Kidney epithelial cell (primary cell): ENCODE data around the gene GIMAP7. TPM values are rescaled to one million over a fixed set of nuclear protein-coding genes. Genes with fewer than 3 reads are reported as not detected.

Experiments
- DNase-seq: peaks from one replicate; pipeline ENCODE4 v3.0.0-alpha.2; 2010; ENCODE audit warnings: low read depth
- H3K27me3 ChIP-seq: 2 replicates; pipeline ENCODE4 v1.6.0; 2011; ENCODE audit warnings: low read length; ENCODE audit not compliant: control insufficient read depth, insufficient read depth
- H3K36me3 ChIP-seq: 2 replicates; pipeline ENCODE4 v1.5.1; 2011; ENCODE audit warnings: low read length; ENCODE audit not compliant: control insufficient read depth, insufficient read depth
- H3K4me3 ChIP-seq: 2 replicates; pipeline ENCODE4 v1.5.1; 2011; ENCODE audit warnings: low read depth, mild to moderate bottlenecking, control low read depth, low read length
- total RNA-seq: library from RNA; depleted of rRNA; stranded (reverse); fragments of >200 nt; gene quantifications from 2 replicates; pipeline ENCODE4 v1.2.3, GENCODE V29; 2015
- TF ChIP-seq, protein P1 (sequence below): IDR thresholded peaks from 2 replicates; pipeline ENCODE4 v1.5.1; 2011; ENCODE audit warnings: mild to moderate bottlenecking, moderate library complexity, low read length, control low read depth, inconsistent platforms; ENCODE audit not compliant: insufficient read depth, poor library complexity, severe bottlenecking

GIMAP7 gene
- not detected in 2 replicates for total RNA-seq

- no peaks in the 10 kb centered on the region for H3K27me3 ChIP-seq
- H3K36me3 ChIP-seq = no peaks in the 10 kb centered on the region
- H3K4me3 ChIP-seq = no peak within 1 kb of the TSS
- DNase-seq = no peak
- TF ChIP-seq, protein P1, sequence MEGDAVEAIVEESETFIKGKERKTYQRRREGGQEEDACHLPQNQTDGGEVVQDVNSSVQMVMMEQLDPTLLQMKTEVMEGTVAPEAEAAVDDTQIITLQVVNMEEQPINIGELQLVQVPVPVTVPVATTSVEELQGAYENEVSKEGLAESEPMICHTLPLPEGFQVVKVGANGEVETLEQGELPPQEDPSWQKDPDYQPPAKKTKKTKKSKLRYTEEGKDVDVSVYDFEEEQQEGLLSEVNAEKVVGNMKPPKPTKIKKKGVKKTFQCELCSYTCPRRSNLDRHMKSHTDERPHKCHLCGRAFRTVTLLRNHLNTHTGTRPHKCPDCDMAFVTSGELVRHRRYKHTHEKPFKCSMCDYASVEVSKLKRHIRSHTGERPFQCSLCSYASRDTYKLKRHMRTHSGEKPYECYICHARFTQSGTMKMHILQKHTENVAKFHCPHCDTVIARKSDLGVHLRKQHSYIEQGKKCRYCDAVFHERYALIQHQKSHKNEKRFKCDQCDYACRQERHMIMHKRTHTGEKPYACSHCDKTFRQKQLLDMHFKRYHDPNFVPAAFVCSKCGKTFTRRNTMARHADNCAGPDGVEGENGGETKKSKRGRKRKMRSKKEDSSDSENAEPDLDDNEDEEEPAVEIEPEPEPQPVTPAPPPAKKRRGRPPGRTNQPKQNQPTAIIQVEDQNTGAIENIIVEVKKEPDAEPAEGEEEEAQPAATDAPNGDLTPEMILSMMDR = no peak
These were observed at the start of gene GIMAP7 for GRCh38 chr7:150514748-150515222. TSS of gene GIMAP7 (plus strand) at chr7:150514872. CDS start at chr7:150519975, 5,103 bp downstream.

DNA sequence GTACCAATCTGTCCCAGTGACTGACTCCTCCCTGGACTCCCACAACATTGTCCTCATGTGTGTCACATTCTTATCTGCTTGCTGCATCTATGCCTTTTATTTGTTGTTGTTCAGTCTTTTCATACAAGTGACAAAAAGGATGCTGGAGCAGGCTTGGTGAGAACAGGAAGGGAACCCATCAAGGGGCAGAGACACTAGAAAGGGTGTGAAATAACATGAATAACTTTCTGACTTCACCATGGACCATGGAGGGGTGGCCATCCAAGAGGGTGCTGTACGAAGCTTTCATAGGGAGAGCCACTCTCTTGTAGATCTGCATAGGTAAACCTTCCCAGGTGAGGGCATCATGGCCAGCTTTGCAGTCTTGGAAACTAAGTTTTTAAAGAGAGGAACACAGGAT, 49.7 kb upstream of the GIMAP7 start:
- no peak for DNase-seq
- TF ChIP-seq, protein P1 = no peak
- Histone ChIP-seq H3K36me3 (no peaks in the 10 kb centered on the region), H3K4me3 (no peak overlapping the region), H3K27me3 (no peaks in the 10 kb centered on the region)

DNA sequence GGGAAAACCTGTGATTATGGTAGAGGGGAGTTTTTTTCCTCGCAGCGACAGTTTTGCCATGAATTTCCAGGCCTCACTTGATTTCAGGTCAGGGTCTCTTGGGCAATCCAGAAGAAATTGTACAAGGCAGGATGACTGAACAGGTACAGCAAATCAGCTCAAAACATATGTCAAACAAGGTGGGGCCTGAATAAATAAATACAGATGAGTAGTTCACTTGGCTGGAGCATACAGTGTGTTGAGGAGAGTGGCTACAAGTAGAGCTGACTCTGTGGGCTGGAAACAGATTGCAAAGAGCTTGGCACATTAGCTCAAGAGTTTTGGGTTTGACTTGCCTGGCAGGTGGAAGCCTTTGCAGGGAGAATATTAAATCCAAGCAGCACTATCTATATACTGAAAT, 49.3 kb upstream of the GIMAP7 start:
- no peak for DNase-seq
- TF ChIP-seq, protein P1 = no peak
- Histone ChIP-seq H3K36me3 (no peaks in the 10 kb centered on the region), H3K4me3 (no peak overlapping the region), H3K27me3 (no peaks in the 10 kb centered on the region)

- DNase-seq = no peak
- Histone ChIP-seq H3K27me3 (no peaks in the 10 kb centered on the region), H3K4me3 (no peak overlapping the region), H3K36me3 (no peaks in the 10 kb centered on the region)
- TF ChIP-seq, protein P1 = no peak
These were observed 48.2 kb upstream of the GIMAP7 start for GRCh38 chr7:150466477-150466876.

- TF ChIP-seq, protein P1 = no peak
- no peaks in the 10 kb centered on the region for H3K27me3 ChIP-seq
- H3K4me3 ChIP-seq = no peak overlapping the region
- H3K36me3 ChIP-seq = no peaks in the 10 kb centered on the region
- DNase-seq = no peak
These were observed 46.4 kb upstream of the GIMAP7 start for GRCh38 chr7:150468241-150468640.

GRCh38 chr7:150471886-150472285, 42.8 kb upstream of the GIMAP7 start:
- no peak overlapping the region for H3K4me3 ChIP-seq
- no peaks in the 10 kb centered on the region for H3K27me3 ChIP-seq
- no peak for DNase-seq
- H3K36me3 ChIP-seq = no peaks in the 10 kb centered on the region
- TF ChIP-seq, protein P1 = no peak
